HEK293T (cell line): ENCODE results near the gene NHSL1.

Experiments
- BHLHE40 ChIP-seq: fragments of 450-650 bp; IDR thresholded peaks from 2 replicates; pipeline ENCODE4 v1.6.1; 2016; ENCODE audit warnings: mild to moderate bottlenecking, moderate library complexity, borderline replicate concordance
- FOXA1 ChIP-seq: fragments of 450-650 bp; IDR thresholded peaks from 2 replicates; pipeline ENCODE4 v1.6.1; 2016; ENCODE audit warnings: mild to moderate bottlenecking
- NFRKB ChIP-seq: fragments of 450-650 bp; IDR thresholded peaks from 2 replicates; pipeline ENCODE4 v1.6.1; 2016; ENCODE audit warnings: mild to moderate bottlenecking, moderate library complexity
- SP1 ChIP-seq: fragments of 450-650 bp; IDR thresholded peaks from 2 replicates; pipeline ENCODE4 v1.6.1; 2017
- SUZ12 ChIP-seq: fragments of 450-650 bp; IDR thresholded peaks from 2 replicates; pipeline ENCODE4 v1.6.1; 2016; ENCODE audit warnings: mild to moderate bottlenecking

GRCh38 chr6:138429761-138430160, 69.5 kb downstream of the NHSL1 start:
- TF ChIP-seq SP1 (no peak), BHLHE40 (no peak), SUZ12 (no peak), FOXA1 (no peak), NFRKB (no peak)
